ENCODE results near the gene FAM234B. TPM values are rescaled to one million over a fixed set of nuclear protein-coding genes. Genes with fewer than 3 reads are reported as not detected.

FAM234B gene
- total RNA-seq, 1 donor: 3.3 TPM

DNA sequence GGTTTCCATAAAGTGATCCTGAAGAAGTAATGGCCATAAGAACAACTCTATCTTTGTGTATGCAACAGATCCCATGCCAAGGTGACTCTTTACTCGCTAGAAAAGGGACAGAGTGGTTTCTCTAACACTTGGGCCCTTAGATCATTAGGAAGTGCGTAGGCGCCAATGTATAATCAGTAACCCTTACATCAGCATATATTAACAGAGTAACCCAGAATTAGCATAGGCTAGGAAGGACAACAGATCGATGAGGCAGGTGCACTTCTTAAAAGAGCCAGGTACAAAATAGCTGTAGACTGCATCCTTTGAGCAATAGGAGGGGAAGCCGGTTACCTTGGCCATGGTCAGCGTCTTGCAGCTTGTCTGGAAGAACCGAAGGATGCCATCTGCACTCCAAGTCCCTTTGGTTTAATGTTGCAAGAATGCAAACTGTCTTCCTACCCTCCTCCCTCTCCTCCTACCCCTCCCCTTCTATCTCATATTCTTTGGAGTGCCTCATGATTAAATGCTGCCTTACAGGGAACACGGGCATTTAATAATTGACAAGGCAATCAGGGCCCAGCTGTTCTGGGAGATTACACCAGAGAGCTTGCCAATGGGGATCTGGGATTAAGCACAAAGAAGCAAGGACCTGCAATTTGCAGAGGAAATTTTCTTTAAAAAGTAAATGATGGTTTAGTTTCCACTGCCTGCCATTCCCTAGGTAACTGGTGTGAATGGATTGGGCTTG is 51.2 kb downstream of the FAM234B start:
- TF ChIP-seq, protein P1, sequence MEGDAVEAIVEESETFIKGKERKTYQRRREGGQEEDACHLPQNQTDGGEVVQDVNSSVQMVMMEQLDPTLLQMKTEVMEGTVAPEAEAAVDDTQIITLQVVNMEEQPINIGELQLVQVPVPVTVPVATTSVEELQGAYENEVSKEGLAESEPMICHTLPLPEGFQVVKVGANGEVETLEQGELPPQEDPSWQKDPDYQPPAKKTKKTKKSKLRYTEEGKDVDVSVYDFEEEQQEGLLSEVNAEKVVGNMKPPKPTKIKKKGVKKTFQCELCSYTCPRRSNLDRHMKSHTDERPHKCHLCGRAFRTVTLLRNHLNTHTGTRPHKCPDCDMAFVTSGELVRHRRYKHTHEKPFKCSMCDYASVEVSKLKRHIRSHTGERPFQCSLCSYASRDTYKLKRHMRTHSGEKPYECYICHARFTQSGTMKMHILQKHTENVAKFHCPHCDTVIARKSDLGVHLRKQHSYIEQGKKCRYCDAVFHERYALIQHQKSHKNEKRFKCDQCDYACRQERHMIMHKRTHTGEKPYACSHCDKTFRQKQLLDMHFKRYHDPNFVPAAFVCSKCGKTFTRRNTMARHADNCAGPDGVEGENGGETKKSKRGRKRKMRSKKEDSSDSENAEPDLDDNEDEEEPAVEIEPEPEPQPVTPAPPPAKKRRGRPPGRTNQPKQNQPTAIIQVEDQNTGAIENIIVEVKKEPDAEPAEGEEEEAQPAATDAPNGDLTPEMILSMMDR (IDR thresholded peaks at IDR 0.05; ENCODE audit: insufficient read depth, low read length): no peak
- DNase-seq (ENCODE audit: low read depth): no peak
- H3K4me3 ChIP-seq (ENCODE audit: low read depth, low read length): no peak overlapping the region

DNA sequence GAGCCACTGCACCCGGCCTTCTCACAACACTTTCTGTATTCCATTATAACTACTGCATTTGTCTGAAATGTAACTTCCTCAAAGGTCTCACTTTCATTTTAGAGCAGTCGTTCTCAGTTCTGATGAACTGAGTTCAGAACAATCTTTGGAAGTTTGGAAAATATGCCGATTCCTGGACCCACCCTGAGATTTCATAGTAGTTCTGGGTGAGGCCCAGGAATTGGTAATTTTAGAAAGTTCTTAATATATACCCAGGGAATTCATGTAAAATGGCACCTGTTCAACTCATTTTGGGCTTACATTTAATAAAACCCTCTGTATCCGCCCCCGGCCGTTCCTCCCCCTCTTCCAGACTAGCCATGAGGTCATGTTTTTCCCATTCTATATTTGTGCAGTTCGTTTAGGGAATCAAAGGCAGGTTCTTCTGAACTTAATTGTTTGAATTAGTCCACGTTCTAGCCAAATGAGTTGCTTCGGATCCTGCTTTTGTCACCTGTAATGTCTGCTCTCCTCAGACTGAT is 53.4 kb downstream of the FAM234B start:
- peak; percentile 76 for DNase-seq (ENCODE audit: low read depth)
- TF ChIP-seq, protein P1 (IDR thresholded peaks at IDR 0.05; ENCODE audit: insufficient read depth, low read length): no peak
- H3K4me3 ChIP-seq (ENCODE audit: low read depth, low read length): peak overlapping the region; percentile 52

DNA sequence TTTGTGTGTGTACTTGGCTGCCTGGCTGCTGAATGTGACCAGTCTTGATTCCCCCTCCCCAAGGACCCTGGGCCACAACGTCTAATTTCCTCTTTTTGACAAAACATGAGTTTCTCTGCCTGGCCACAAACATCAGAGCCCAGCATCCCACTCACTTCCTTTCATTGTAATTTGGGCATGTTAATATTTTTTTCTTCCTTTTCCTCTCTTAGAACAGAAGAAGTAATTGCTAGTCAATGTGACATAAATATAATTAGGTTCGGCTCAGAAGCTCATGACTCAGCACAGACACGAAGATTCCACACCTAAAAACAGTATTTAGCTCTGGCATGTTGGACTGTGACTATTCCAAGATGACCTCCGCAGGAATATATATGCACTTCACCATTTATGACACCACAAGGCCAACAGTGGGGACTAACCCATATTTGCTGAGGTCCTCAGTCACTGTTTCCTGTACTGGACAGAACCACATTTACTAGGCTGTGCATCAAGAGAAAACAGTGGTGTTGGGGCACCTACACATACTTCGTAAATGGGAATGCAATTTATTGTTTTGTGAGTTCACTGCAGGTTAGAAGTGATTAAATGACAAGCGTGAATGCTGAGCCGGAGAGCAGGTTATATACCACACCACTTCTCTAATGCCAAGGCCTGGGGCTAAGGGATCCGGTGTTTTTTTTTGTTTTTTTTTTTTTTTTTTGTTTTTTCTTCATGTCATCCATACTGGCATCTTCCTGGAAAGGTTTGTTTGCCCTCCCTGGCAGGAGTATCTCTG is 55.1 kb downstream of the FAM234B start:
- TF ChIP-seq, protein P1 (IDR thresholded peaks at IDR 0.05; ENCODE audit: insufficient read depth, low read length): no peak
- DNase-seq (ENCODE audit: low read depth): no peak
- no peak overlapping the region for H3K4me3 ChIP-seq (ENCODE audit: low read depth, low read length)

DNA sequence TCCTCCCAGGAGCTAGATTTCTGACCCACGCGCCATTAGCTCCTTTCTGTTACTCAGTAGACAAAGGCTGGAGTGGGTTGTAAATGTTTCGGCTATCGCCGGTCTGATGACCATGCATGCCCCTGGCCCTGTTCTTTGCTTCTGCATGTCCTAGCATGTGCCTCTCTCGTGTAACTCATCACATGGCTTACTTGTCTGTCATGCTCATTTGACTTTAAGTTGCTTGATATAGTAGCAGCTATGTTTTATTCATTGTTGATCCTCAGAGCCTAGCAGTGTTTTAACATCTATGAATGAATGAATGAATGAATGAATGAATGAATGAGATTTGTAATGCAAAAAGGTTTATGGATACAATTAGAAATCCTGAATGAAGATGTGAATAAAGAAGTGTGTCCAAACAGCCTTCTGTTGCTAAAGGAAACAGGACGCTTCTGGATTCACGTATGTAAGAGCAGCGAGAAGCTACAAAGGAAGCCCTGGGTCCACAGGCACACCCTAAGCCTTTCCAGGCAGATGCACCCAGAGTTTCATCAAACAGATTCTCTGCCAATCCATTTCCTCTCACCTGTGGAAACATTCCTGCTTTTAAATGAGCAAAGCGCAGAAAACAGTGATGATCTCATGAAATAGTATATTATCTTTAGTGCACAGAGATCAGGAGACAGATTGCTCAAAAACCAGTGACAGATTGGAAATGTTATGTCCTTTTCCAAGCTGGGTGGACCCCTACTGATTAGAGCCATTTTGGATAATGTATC is 55.8 kb downstream of the FAM234B start:
- H3K4me3 ChIP-seq (ENCODE audit: low read depth, low read length): no peak overlapping the region
- DNase-seq (ENCODE audit: low read depth): no peak

DNA sequence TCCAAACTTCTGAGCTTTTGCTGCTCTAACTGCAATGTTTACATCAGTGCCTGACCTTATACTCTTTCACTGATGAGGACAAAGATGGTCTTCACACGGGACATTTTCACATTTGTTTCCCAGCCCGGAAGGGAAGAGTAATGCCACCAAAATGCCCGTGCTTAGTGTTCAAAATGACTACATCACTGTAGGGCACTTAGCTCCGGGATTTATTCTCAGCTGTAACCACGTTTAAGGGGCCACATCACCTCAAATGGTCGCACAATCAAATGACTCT is 56.4 kb downstream of the FAM234B start:
- H3K4me3 ChIP-seq (ENCODE audit: low read depth, low read length): peak overlapping the region; percentile 44
- DNase-seq (ENCODE audit: low read depth): no peak
- TF ChIP-seq, protein P1 (IDR thresholded peaks at IDR 0.05; ENCODE audit: insufficient read depth, low read length): no peak

More for the DNA sequence above, 55.8 kb downstream of the FAM234B start:
- TF ChIP-seq, protein P1 (IDR thresholded peaks at IDR 0.05; ENCODE audit: insufficient read depth, low read length): no peak

DNA sequence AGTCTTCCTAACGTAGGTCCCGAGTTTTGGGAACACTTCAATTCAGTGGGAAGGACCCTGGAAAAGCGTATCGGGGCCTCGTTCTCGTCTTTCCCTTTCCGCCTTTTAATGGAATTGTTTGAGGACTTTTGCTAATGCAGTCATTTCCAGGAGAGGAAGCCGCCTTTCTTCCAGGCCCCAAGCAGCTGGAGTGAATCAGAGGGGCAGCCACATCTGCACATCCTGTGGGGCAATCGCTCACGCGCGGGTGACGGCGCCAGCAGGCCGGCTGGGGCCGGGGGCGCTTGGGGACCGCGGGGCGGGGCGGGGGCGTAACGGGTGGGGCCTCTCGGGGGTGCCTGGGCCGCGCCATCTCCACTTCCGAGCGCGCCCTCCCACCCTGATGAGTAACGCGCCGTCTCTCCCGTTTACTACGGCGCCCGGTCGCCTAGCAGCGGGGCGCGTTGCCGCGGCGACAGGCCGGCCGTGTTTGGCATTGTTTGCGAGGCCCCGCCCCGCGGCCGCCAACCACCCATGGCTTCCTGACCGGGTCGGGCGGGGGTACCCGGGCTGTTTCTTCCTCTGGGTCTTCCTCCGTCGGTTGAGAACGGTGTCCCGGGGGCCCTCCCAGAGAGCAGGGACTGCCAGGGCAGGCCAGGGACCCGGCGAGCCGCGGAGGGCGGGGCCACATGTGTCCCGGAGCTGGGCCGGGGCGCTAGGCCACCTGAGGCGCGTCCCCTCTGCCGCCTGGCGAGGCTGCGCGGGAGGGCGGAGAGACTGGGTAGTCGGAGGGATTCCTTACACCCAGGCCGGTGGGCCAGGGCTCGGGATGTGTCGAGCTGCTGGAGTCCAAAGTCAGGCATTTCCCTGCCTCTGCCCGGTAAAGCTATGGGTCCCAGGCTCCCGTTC is 56.9 kb downstream of the FAM234B start:
- DNase-seq (ENCODE audit: low read depth): peak; percentile 91
- TF ChIP-seq, protein P1 (IDR thresholded peaks at IDR 0.05; ENCODE audit: insufficient read depth, low read length): no peak
- peak overlapping the region; percentile 48 for H3K4me3 ChIP-seq (ENCODE audit: low read depth, low read length)
